ENCODE results near the gene CACNA1C. TPM values are rescaled to one million over a fixed set of nuclear protein-coding genes. Genes with fewer than 3 reads are reported as not detected.

CACNA1C gene
- total RNA-seq, 2 experiments from 2014 or later = 0.05 to 0.08 TPM

- no peaks in the 10 kb centered on the region for H3K4me1 Mint-ChIP-seq (ENCODE audit: low read depth)
- Histone ChIP-seq H3K9me3 (ENCODE audit: control insufficient read depth in 1 of 2, insufficient read depth in 1 of 2, low read length in 2 of 2) (no peaks in the 10 kb centered on the region), H3K36me3 (ENCODE audit: insufficient read depth, low read length) (no peaks in the 10 kb centered on the region), H3K27me3 (ENCODE audit: control insufficient read depth in 1 of 2, insufficient read depth in 2 of 2, low read length in 2 of 2) (no peaks in the 10 kb centered on the region), H3K27ac (ENCODE audit: low read depth in 1 of 2, low read length in 2 of 2) (no peak overlapping the region), H3K4me1 (ENCODE audit: insufficient read depth, low read length) (no peaks in the 10 kb centered on the region), H3K4me3 (ENCODE audit: low read length) (no peak overlapping the region)
- no peak overlapping the region for H3K27ac Mint-ChIP-seq
- TF ChIP-seq CTCF (IDR thresholded peaks at IDR 0.05) = no peak
- H3K4me3 Mint-ChIP-seq = no peak overlapping the region
- DNase-seq (no peak), ATAC-seq (ENCODE audit: poor library complexity) (no peak)
- H3K36me3 Mint-ChIP-seq (ENCODE audit: low read depth) = no peaks in the 10 kb centered on the region
- no peaks in the 10 kb centered on the region for H3K9me3 Mint-ChIP-seq
- H3K27me3 Mint-ChIP-seq = no peaks in the 10 kb centered on the region
- intact Hi-C loops (cut with DNase I, micrococcal nuclease) = no loop called here
- CTCF ChIA-PET = no interaction called here
- POLR2A ChIA-PET = no interaction called here
These were observed 428.6 kb downstream of the CACNA1C start for GRCh38 chr12:2481346-2481745.

GRCh38 chr12:2481951-2482350 is 429.2 kb downstream of the CACNA1C start:
- Histone ChIP-seq H3K27ac (ENCODE audit: low read depth in 1 of 2, low read length in 2 of 2) (no peak overlapping the region), H3K4me1 (ENCODE audit: insufficient read depth, low read length) (no peaks in the 10 kb centered on the region), H3K27me3 (ENCODE audit: control insufficient read depth in 1 of 2, insufficient read depth in 2 of 2, low read length in 2 of 2) (no peaks in the 10 kb centered on the region), H3K4me3 (ENCODE audit: low read length) (no peak overlapping the region), H3K36me3 (ENCODE audit: insufficient read depth, low read length) (no peaks in the 10 kb centered on the region), H3K9me3 (ENCODE audit: control insufficient read depth in 1 of 2, insufficient read depth in 1 of 2, low read length in 2 of 2) (no peaks in the 10 kb centered on the region)
- H3K4me3 Mint-ChIP-seq = no peak overlapping the region
- CTCF ChIA-PET = no interaction called here
- H3K4me1 Mint-ChIP-seq (ENCODE audit: low read depth) = no peaks in the 10 kb centered on the region
- TF ChIP-seq CTCF (IDR thresholded peaks at IDR 0.05) = no peak
- no peaks in the 10 kb centered on the region for H3K27me3 Mint-ChIP-seq
- H3K27ac Mint-ChIP-seq = no peak overlapping the region
- DNase-seq (no peak), ATAC-seq (ENCODE audit: poor library complexity) (no peak)
- no peaks in the 10 kb centered on the region for H3K36me3 Mint-ChIP-seq (ENCODE audit: low read depth)
- intact Hi-C loops (cut with DNase I, micrococcal nuclease) = no loop called here
- no peaks in the 10 kb centered on the region for H3K9me3 Mint-ChIP-seq
- POLR2A ChIA-PET = no interaction called here

- H3K4me3 Mint-ChIP-seq = no peak overlapping the region
- DNase-seq = no peak
- no peaks in the 10 kb centered on the region for H3K36me3 Mint-ChIP-seq (ENCODE audit: low read depth)
- no peaks in the 10 kb centered on the region for H3K4me1 Mint-ChIP-seq (ENCODE audit: low read depth)
- no peaks in the 10 kb centered on the region for H3K4me1 ChIP-seq (ENCODE audit: insufficient read depth, low read length)
- H3K9me3 Mint-ChIP-seq = no peaks in the 10 kb centered on the region
- H3K36me3 ChIP-seq (ENCODE audit: insufficient read depth, low read length) = no peaks in the 10 kb centered on the region
- intact Hi-C loops (cut with DNase I, micrococcal nuclease) = no loop called here
- H3K9me3 ChIP-seq (ENCODE audit: control insufficient read depth in 1 of 2, insufficient read depth in 1 of 2, low read length in 2 of 2) = no peaks in the 10 kb centered on the region
- H3K27ac ChIP-seq (ENCODE audit: low read depth in 1 of 2, low read length in 2 of 2) = no peak overlapping the region
- no peaks in the 10 kb centered on the region for H3K27me3 Mint-ChIP-seq
- TF ChIP-seq CTCF (IDR thresholded peaks at IDR 0.05) = no peak
- ChIA-PET POLR2A (no interaction called here), CTCF (no interaction called here)
- ATAC-seq (ENCODE audit: poor library complexity) = no peak
- no peak overlapping the region for H3K4me3 ChIP-seq (ENCODE audit: low read length)
- no peaks in the 10 kb centered on the region for H3K27me3 ChIP-seq (ENCODE audit: control insufficient read depth in 1 of 2, insufficient read depth in 2 of 2, low read length in 2 of 2)
- no peak overlapping the region for H3K27ac Mint-ChIP-seq
These were observed 430.3 kb downstream of the CACNA1C start for GRCh38 chr12:2482938-2483660.

All from CD4-positive, alpha-beta T cell (primary cell).